22Rv1 (cell line): ENCODE results near the gene TNNT2.

Source experiments
- H3K27ac ChIP-seq: fragments of 450-650 bp; 2 replicates; pipeline ENCODE4 v1.5.1; 2017
- CTCF ChIP-seq: fragments of 450-650 bp; IDR thresholded peaks from 2 replicates; pipeline ENCODE4 v1.5.1; 2017; ENCODE audit warnings: mild to moderate bottlenecking
- ZFX ChIP-seq: fragments of 450-650 bp; IDR thresholded peaks from 2 replicates; pipeline ENCODE4 v1.6.1; 2017; ENCODE audit warnings: antibody characterized with exemption, borderline replicate concordance

TNNT2 gene

GRCh38 chr1:201326710-201327109, 50.8 kb downstream of the TNNT2 start:
- no peak for TF ChIP-seq CTCF
- TF ChIP-seq ZFX: no peak
- no peak overlapping the region for H3K27ac ChIP-seq

GRCh38 chr1:201325678-201326060, 51.8 kb downstream of the TNNT2 start:
- H3K27ac ChIP-seq: no peak overlapping the region
- TF ChIP-seq ZFX: no peak
- TF ChIP-seq CTCF: no peak

GRCh38 chr1:201324821-201325677, 52.4 kb downstream of the TNNT2 start:
- H3K27ac ChIP-seq: no peak overlapping the region
- no peak for TF ChIP-seq ZFX
- TF ChIP-seq CTCF: no peak

- H3K27ac ChIP-seq: no peak overlapping the region
- TF ChIP-seq ZFX (no peak), CTCF (no peak)
Measured at GRCh38 chr1:201324306-201324705, 53.2 kb downstream of the TNNT2 start.

- no peak overlapping the region for H3K27ac ChIP-seq
Measured at GRCh38 chr1:201322653-201323510, 54.6 kb downstream of the TNNT2 start.

GRCh38 chr1:201321826-201322390, 55.6 kb downstream of the TNNT2 start:
- TF ChIP-seq ZFX (no peak), CTCF (no peak)
- H3K27ac ChIP-seq: no peak overlapping the region

More at GRCh38 chr1:201322653-201323510, 54.6 kb downstream of the TNNT2 start:
- TF ChIP-seq ZFX (no peak), CTCF (no peak)
